PC-9 (cell line): ENCODE data around the gene SFSWAP. TPM values are rescaled to one million over a fixed set of nuclear protein-coding genes. Genes with fewer than 3 reads are reported as not detected.

ENCODE experiments used
- BruUV-seq: library from RNA; stranded (reverse); fragments of 400-500 nt; replicated peaks from 2 replicates; lab custom pipeline; 2021; lab: Mats Ljungman, UMichigan
- CTCF ChIA-PET: fragments of 300-600 bp; sonication (Branson Sonifier 250); formaldehyde crosslinking; loops from one replicate; lab custom pipeline; 2022; ENCODE audit warnings: antibody characterized with exemption; lab: Charles Lee
- POLR2A ChIA-PET: fragments of 300-600 bp; sonication (Branson Sonifier 250); formaldehyde crosslinking; loops from one replicate; lab custom pipeline; 2022; ENCODE audit warnings: antibody characterized with exemption; ENCODE audit not compliant: unreplicated experiment; lab: Charles Lee
- DNase-seq, 2 experiments: peaks; one replicate each; pipeline versions ENCODE4 v3.0.0 to v3.0.0-alpha.2; 2015 to 2022; ENCODE audit warnings: mixed read lengths in 1 of 2
- H2AFZ ChIP-seq: fragments of 200-600 bp; sonication (generic); 2 replicates; pipeline ENCODE4 v1.8.1; 2017; ENCODE audit warnings: antibody characterized with exemption
- H3F3A ChIP-seq: fragments of 200-600 bp; sonication (generic); 2 replicates; pipeline ENCODE4 v1.8.1; 2017; ENCODE audit warnings: antibody characterized with exemption, mild to moderate bottlenecking, low read depth; ENCODE audit not compliant: insufficient read depth
- H3K27ac ChIP-seq: fragments of 200-600 bp; sonication (generic); 2 replicates; pipeline ENCODE4 v1.6.1; 2016; ENCODE audit warnings: mixed run types
- H3K27me3 ChIP-seq: fragments of 200-600 bp; sonication (generic); 2 replicates; pipeline ENCODE4 v1.6.1; 2016; ENCODE audit warnings: low read depth, mixed run types; ENCODE audit not compliant: insufficient read depth
- H3K36me3 ChIP-seq: fragments of 200-600 bp; sonication (generic); 2 replicates; pipeline ENCODE4 v1.6.1; 2016; ENCODE audit warnings: low read depth, mixed run types
- H3K4me1 ChIP-seq: fragments of 200-600 bp; sonication (generic); replicated peaks from 2 replicates; pipeline ENCODE4 v1.6.1; 2016; ENCODE audit warnings: mixed run types; ENCODE audit not compliant: insufficient read depth
- H3K4me2 ChIP-seq: fragments of 200-600 bp; sonication (generic); 2 replicates; pipeline ENCODE4 v1.6.1; 2017; ENCODE audit warnings: mixed run types
- H3K4me3 ChIP-seq: fragments of 200-600 bp; sonication (generic); 2 replicates; pipeline ENCODE4 v1.6.1; 2016; ENCODE audit warnings: mixed run types
- H3K79me2 ChIP-seq: fragments of 200-600 bp; sonication (generic); 2 replicates; pipeline ENCODE4 v1.6.1; 2017; ENCODE audit warnings: low read depth, mixed run types
- H3K9me2 ChIP-seq: fragments of 200-600 bp; sonication (generic); 2 replicates; pipeline ENCODE4 v1.8.1; 2017; ENCODE audit warnings: mild to moderate bottlenecking; ENCODE audit not compliant: insufficient read depth
- H3K9me3 ChIP-seq: fragments of 200-600 bp; sonication (generic); 2 replicates; pipeline ENCODE4 v1.8.1; 2016; ENCODE audit warnings: low read depth; ENCODE audit not compliant: insufficient read depth
- H4K20me1 ChIP-seq: fragments of 200-600 bp; sonication (generic); 2 replicates; pipeline ENCODE4 v1.8.1; 2017; ENCODE audit not compliant: insufficient read depth
- EZH2 ChIP-seq: fragments of 200-600 bp; sonication (generic); IDR thresholded peaks from 2 replicates; pipeline ENCODE4 v1.8.0; 2017; ENCODE audit warnings: antibody characterized with exemption, low read depth
- intact Hi-C: fragments of 100-400 bp; cut with micrococcal nuclease; formaldehyde crosslinking; loops from one replicate; pipeline ENCODE4 v1.10.0; 2022; ENCODE audit not compliant: unreplicated experiment
- total RNA-seq: library from RNA; stranded (reverse); gene quantifications from 2 replicates; pipeline ENCODE4 v1.2.3, GENCODE V29; 2021
- TF ChIP-seq, protein P1 (sequence below): fragments of 200-600 bp; sonication (generic); conservative IDR thresholded peaks from 2 replicates; pipeline ENCODE4 v1.6.1; 2017; ENCODE audit warnings: mixed run types, antibody characterized with exemption, mild to moderate bottlenecking, moderate library complexity

SFSWAP gene
- total RNA-seq, 1 experiment from 2014 or later: 40.7 TPM

DNA sequence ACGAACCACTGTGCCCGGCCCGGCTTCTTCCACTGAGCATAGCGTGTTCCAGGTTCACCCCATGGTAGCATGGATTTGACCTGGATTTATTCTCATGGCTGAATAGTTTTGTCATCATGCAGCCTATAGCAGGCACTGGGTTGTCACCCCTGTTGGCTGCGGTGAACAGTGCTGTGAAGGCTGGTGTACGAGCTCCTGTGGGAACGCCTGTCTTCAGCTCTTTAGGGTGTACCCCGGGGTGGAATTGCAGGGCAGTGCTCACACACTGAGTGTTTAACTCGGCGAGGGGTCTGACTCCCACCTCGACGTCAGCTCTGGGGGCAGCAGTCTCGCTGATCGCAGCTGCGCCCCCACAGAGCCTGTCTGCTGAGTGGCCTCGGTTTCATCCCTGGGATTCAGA, 132.6 kb downstream of the SFSWAP start:
- POLR2A ChIA-PET: no interaction called here

DNA sequence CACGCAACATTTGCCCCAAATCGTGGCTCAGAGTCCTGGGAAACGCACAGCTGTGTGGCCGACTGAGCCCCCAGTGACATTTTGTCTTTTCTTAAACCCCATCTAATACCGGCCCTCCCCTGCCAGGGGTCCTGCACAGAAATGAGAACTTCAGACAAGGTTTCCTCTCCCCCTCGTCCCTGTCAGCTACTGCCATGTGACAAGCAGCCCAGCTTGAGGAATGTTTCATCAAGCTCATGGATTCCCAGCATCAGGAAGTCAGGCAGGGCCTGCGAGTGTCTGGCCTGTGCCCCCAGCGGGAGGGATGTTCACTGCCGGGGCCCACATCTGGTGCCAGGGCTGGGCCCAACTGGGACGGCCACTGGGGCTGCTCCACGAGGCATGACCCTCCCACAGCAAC, 133.2 kb downstream of the SFSWAP start:
- no peak overlapping the region for H3K4me3 ChIP-seq
- H3K9me3 ChIP-seq: no peaks in the 10 kb centered on the region
- POLR2A ChIA-PET: no interaction called here
- intact Hi-C loops: no loop called here
- peaks cover 3% of the 10 kb centered on the region; the same call in 1 of the 2 replicates for H3K27me3 ChIP-seq
- H3K4me2 ChIP-seq: no peak overlapping the region
- no peaks in the 10 kb centered on the region for H3F3A ChIP-seq
- TF ChIP-seq, protein P1, sequence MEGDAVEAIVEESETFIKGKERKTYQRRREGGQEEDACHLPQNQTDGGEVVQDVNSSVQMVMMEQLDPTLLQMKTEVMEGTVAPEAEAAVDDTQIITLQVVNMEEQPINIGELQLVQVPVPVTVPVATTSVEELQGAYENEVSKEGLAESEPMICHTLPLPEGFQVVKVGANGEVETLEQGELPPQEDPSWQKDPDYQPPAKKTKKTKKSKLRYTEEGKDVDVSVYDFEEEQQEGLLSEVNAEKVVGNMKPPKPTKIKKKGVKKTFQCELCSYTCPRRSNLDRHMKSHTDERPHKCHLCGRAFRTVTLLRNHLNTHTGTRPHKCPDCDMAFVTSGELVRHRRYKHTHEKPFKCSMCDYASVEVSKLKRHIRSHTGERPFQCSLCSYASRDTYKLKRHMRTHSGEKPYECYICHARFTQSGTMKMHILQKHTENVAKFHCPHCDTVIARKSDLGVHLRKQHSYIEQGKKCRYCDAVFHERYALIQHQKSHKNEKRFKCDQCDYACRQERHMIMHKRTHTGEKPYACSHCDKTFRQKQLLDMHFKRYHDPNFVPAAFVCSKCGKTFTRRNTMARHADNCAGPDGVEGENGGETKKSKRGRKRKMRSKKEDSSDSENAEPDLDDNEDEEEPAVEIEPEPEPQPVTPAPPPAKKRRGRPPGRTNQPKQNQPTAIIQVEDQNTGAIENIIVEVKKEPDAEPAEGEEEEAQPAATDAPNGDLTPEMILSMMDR: no peak
- TF ChIP-seq EZH2: no peak
- no peak overlapping the region for H2AFZ ChIP-seq
- no peaks in the 10 kb centered on the region for H3K79me2 ChIP-seq
- CTCF ChIA-PET: no interaction called here
- no peak for DNase-seq
- no peak overlapping the region for H3K27ac ChIP-seq
- H4K20me1 ChIP-seq: no peaks in the 10 kb centered on the region
- no peaks in the 10 kb centered on the region for H3K36me3 ChIP-seq
- H3K4me1 ChIP-seq: no peaks in the 10 kb centered on the region
- no peaks in the 10 kb centered on the region for H3K9me2 ChIP-seq
- BruUV-seq: no TSS peak

More for the DNA sequence above, 132.6 kb downstream of the SFSWAP start:
- no peak overlapping the region for H3K4me3 ChIP-seq
- H3K4me1 ChIP-seq: no peaks in the 10 kb centered on the region
- CTCF ChIA-PET: no interaction called here
- H3K79me2 ChIP-seq: no peaks in the 10 kb centered on the region
- no peaks in the 10 kb centered on the region for H3K36me3 ChIP-seq
- DNase-seq: no peak
- peaks cover 3% of the 10 kb centered on the region; the same call in 1 of the 2 replicates for H3K27me3 ChIP-seq
- H4K20me1 ChIP-seq: no peaks in the 10 kb centered on the region
- intact Hi-C loops: no loop called here
- H3F3A ChIP-seq: no peaks in the 10 kb centered on the region
- no peaks in the 10 kb centered on the region for H3K9me3 ChIP-seq
- H3K9me2 ChIP-seq: no peaks in the 10 kb centered on the region
- no peak overlapping the region for H2AFZ ChIP-seq
- no peak overlapping the region for H3K4me2 ChIP-seq
- no TSS peak for BruUV-seq
- H3K27ac ChIP-seq: no peak overlapping the region
- TF ChIP-seq EZH2: no peak
- TF ChIP-seq, protein P1: no peak

DNA sequence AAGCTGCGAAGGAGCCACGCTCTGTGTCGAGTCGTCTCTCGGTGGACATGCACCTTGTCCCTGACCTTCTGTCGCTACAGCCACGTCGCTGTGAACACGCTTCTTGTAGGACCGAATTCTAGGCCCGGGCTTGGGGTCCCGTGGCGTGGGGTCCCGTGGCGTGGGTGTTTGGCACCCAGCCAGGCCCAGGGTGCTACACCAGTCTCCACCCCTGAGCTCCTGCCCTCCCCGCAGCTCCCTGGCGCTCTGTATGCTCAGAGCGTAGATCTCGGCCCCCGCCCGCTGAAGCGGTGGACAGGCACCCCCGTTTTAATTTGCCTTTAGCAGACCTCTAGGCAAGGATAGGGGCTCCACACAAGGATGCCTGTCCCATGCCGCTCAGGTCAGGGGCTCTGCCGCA, 133.8 kb downstream of the SFSWAP start:
- H3K4me3 ChIP-seq: no peak overlapping the region
- BruUV-seq: no TSS peak
- intact Hi-C loops: no loop called here

More for the DNA sequence above, 133.8 kb downstream of the SFSWAP start:
- DNase-seq: no peak
- no peaks in the 10 kb centered on the region for H3K9me2 ChIP-seq
- no peak overlapping the region for H3K4me2 ChIP-seq
- H3K36me3 ChIP-seq: no peaks in the 10 kb centered on the region
- no peak for TF ChIP-seq EZH2
- TF ChIP-seq, protein P1: no peak
- no peaks in the 10 kb centered on the region for H3K9me3 ChIP-seq
- peaks cover 3% of the 10 kb centered on the region; the same call in 1 of the 2 replicates for H3K27me3 ChIP-seq
- H2AFZ ChIP-seq: no peak overlapping the region
- H4K20me1 ChIP-seq: no peaks in the 10 kb centered on the region
- POLR2A ChIA-PET: no interaction called here
- CTCF ChIA-PET: no interaction called here
- no peaks in the 10 kb centered on the region for H3F3A ChIP-seq
- H3K27ac ChIP-seq: no peak overlapping the region
- H3K79me2 ChIP-seq: no peaks in the 10 kb centered on the region
- H3K4me1 ChIP-seq: no peaks in the 10 kb centered on the region
